Measurements from ENCODE around the gene SLC12A8.

SLC12A8 gene

DNA sequence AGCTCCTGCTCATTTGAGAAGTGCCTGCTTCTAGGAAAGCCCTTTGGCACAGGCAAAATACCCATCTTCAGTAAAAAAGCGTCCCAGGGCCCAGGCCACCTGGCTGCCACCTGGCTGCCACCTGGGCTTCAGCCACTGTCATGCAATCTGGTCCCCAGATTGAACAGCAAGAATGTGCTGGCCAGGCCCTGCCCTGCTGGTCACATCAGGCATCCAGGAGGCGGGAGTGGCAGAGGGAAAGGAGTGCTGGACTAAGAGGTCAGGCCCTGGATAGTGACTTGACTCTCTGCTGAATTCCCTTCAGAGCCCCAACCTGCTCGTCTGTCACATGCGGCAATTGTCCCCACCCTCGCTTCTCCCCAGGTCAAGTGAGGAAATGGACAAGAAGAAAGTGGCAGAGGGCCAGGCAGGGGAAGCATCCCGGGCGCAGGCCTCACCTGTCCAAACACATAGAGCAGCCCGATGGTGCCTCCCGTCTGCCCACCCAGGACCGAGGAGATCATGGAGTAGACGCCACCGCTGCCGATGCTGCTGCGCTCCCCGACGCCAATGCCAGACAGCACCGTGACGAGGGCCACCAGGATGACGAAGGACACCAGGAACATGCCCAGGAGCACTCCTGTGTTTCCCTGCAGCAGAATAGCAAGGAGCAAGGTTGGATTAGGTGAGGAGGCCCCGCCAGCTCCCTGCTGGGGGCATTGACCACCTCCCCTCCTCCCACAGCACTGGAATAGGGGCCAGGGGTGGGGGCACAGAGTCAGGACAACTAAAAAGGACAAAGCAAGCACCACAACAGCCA is 25.5 kb downstream of the SLC12A8 start:
- no peak for DNase-seq (ENCODE audit: low read depth in 1 of 2, low spot score in 1 of 2)

DNA sequence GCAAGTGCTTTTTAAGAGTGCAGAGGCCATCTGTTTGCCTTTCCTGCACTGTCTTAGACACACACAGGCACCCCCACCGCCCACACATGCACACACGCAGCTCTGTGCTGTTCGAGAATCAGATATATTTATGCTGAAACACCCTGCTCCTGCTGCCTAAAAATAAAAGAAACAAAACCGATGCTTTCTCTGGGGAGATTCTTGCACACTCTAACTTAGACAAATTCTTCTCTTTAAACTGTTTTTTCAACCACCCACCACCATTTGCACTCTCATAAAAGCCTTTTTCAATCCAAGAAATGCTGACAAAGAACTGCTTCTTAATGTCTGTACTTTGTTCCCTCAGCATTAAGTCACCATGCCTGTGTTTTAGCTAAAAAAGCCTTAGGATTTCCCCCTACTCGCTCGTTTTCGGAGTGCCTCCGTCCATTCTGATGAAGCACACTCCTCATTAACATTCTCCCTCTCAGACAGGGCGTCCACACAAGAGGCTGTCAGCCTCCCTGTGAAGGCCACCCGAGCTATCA is 26.2 kb downstream of the SLC12A8 start:
- DNase-seq (ENCODE audit: low read depth in 1 of 2, low spot score in 1 of 2): no peak

DNA sequence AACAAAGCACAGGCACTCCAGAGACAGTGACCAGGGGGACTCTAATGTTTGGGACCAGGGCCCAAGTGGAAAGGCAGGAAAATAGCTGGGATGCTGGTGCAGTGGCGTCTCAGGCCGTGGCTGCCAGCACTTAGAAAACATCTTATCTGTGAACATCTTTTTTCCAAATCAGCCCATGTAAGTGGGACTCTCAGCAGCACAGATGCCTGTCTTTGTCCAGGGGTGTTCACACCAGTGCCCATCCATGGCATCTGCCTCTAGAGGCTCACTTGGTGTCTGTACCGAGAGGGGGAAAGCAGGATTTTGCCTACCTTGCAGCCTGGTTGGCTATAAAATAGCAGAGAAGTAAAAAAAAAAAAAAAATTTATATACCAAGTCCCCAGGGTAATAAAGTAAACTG is 26.7 kb downstream of the SLC12A8 start:
- no peak for DNase-seq (ENCODE audit: low read depth in 1 of 2, low spot score in 1 of 2)

DNA sequence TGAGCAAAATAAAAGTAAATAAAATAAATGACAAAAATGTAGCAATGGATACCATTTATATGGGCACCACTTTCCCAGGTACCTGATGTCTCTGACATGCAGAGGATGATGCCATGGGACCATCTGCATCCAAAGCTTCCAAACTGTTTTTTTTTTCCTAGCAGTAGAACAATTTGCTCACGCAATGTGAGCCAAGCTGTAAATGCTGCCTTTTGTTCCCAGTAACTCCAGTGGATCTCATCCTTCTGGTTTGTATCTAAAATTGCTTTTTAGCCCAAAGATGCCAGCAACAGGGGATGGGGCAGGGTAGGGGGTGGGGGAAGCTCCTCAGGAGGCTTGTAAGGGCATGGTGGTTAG is 32.7 kb downstream of the SLC12A8 start:
- DNase-seq (ENCODE audit: low read depth in 1 of 2, low spot score in 1 of 2): no peak

DNA sequence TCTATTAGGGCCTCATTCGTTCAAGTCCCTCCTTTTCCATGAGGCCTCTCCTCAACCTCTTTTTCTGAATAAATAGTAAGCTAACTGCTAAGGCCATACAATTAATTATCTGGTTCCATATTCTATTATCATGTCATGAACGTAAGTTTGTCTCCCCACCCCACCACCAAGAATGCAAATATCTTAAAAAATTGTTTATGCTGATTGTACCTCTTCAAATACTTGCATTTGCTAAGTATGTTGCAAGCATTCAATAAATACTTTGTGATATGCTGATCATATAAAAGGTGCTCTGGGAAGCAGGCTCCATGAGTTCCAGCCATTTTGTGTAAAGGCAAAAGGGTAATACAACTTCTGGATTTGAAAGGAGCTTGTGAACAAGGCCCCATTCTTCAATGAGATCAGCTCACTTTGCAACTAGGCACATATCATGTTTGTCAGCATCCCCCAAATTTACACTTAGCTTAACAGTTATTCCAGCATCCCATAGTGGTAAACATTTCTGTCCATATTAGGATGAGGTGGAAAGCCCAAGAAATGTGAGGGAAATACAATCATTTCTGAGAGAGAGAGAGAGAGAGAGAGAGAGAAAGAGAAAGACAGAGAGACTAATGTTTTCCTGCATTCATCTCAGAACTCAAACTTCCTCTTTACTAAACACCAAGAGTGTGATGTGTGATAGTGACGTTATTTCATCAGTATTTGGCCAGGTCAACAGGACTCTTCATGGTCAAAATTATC is 33.2 kb downstream of the SLC12A8 start:
- DNase-seq (ENCODE audit: low read depth in 1 of 2, low spot score in 1 of 2): no peak

DNA sequence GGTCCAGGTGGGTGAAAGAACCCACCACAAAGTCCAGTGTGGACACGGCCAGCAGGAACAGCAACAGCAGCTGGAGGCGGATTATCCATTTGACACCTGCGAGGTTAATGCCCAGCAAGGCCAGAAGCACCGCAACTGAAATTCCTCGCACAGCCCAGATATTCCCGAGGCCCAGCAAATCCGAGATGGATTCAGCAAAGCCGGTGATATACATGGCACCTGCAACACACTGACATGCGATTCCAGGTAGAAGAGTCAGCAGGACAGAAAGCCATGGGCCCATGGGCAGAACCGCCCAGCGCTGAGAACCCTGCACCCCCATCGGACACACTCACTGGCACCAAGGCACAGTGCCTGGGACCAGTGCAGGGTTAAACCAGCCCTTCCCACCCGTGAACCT is 34.8 kb downstream of the SLC12A8 start:
- no peak for DNase-seq (ENCODE audit: low read depth in 1 of 2, low spot score in 1 of 2)

DNA sequence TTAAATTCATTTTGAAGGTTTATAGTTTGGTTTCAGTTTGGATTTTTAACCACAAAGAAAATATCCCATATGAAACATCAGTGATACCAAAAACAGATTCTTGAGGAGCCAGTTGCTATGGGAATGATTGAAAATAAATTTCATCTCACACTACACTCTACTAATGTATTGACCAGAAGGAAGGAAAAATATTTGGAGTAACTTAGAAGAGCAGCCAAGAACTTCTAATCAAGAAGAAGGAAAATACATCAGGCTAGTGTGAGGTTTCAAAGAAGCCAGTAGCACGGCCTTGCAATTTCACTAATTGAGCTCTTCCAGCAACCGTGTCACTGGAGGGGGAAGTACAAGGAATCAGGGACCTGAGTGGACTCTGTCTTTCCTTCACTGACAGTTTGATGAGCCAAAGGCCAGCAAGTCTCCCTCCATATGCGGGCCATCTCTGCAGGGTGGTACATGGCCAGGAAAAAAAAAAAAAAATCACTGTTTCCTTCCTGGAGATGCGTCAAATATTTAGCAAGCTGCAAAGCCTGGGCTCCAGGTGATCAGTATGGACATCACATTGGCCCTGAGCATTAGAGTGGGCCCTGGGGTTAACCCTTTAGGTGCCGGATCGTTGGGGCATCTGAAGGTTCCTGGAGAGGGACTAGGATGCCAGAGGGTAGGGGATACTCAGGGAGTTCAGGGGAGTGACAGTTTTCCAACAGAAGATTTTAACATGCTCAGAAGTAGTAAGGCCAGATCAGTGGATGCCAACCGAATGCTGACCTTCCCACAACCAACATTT is 37.1 kb downstream of the SLC12A8 start:
- DNase-seq (ENCODE audit: low read depth in 1 of 2, low spot score in 1 of 2): no peak

DNA sequence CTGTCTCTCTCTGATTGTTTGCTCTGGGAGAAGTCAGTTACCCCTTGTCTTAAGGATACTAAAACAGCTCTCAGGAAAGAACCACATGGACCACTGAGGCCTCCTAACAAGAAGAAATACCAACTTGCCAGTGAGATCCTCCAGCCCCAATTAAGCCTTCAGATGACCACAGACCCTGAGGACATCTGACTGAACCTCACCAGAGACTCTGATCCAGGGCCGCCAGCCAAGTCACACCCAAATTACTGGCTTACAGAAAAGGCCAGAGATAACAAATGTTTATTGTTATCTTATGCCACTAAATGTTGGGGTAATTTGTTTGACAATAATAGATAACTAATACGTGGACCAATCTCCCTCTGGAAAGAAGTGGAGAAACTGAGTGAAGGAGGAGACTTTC is 40.2 kb downstream of the SLC12A8 start:
- DNase-seq (ENCODE audit: low read depth in 1 of 2, low spot score in 1 of 2): no peak

DNA sequence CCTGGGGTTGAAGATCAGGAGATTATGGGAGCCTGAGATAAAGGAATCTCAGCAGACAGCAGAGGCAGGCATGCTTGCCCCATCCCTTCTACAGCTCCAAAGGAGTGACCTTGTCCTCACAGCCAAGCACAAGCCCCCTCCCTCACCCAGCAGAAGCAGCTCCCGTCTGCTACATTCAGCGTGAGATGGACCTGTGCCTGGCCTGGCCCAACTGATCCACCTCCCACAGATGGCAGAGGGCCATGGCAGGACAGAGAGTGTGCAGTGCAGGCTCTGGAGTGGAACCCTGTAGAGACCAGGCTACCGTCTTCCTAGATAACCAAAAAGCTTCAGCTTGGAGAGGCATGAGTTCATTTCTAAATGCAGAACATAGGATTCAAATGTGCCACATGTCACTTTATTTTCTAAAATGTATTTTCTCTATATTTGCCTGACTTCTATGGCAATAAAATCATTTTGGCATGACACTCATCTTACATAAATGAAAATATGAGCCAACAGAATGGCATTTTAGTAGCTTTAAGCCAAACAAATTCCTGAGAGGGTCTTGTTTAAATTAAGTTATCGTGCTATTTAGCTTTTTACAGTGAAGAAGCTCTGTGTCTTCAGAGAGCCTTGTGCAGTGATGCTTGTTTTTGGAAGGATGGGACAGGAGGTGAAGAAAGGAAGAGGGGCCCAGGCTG is 43.7 kb downstream of the SLC12A8 start:
- no peak for DNase-seq (ENCODE audit: low read depth in 1 of 2, low spot score in 1 of 2)

DNA sequence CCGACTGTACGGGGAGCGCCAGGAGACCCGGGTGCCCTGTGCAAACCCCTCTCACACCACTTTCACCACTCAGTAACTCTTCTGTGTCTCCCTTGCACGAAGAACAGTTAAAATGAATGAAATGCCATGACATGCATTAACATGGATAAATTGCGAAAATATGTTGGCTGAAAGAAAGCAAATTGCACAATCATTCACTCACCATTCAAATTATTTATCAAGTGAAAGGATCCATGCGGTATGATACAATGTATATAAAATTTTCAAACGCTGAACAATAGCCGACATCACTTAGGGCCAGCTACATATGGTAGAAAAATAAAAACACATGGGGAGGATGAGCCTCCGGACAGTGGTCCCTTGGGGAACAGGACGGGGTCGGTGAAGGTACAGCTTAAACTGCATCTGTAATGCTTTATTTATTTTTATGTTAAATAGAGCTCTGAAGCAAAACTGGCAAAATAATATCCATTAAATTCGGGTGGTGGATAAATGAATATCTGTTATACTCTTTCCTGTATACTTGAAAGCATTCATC is 45.9 kb downstream of the SLC12A8 start:
- DNase-seq (ENCODE audit: low read depth in 1 of 2, low spot score in 1 of 2): no peak

DNA sequence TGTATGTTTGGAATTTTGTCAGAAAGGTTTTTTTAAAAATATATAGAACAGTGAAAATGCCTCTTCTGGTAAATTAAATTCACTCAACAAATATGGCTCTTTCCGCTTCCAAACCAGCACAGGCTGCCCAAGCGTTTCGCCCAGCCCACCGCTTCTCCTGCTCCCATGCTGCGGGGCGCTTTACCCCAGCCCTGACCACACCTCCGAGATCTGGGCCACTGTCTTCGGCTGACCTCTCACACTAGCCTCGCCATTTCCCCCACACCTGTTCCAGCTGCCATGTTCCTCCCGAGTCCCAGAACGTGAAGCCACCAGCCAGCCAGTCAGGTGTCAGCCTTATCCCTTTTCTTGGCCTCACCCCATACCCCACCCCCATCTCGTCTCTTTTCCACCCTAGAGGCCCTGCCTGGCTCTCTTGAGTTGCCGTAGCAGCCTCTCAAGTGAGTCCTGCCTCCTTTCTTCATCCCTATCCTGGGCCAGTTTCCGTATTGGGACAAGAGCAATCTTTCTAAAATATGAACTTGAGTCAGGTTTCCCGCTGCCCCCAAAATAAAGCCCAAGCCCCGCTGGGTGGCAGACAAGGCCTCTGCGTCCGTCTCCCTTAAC is 46.5 kb downstream of the SLC12A8 start:
- no peak for DNase-seq (ENCODE audit: low read depth in 1 of 2, low spot score in 1 of 2)

DNA sequence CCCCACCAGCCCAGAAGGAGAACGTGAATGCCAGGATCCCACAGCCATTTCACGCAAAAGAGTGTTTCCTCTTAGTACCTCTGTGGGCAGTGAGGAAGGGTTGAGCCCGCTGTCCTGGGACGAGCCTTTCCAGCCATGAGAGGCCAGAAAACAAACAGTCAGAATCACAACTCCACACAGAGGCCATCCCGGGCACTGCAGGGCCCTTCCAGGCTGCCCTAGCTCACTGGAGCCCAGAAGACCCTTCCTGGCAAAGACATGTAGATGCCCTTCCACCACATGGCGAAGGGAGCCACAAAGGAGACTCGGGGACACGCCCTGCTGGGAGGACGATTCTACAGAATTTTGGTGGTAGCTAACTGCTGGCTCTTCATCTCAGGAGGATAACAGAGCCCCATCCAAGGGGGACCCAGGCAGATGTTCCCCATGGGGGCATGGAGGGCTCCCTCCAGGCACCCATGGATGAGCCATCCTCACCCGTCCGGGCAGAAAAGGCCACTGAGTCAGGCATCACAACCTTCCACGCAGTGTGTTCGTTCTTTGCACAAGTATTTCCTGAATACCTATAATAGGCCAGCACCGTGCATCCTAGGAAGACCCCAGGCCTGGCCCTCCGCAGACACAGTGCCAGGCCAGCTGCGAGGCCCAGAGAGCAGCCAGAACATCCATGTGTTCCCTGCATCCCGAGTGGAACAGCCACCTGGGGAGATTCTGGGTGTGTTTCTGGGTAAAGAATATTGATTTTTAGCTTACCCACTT is 47.2 kb downstream of the SLC12A8 start:
- DNase-seq (ENCODE audit: low read depth in 1 of 2, low spot score in 1 of 2): no peak

DNA sequence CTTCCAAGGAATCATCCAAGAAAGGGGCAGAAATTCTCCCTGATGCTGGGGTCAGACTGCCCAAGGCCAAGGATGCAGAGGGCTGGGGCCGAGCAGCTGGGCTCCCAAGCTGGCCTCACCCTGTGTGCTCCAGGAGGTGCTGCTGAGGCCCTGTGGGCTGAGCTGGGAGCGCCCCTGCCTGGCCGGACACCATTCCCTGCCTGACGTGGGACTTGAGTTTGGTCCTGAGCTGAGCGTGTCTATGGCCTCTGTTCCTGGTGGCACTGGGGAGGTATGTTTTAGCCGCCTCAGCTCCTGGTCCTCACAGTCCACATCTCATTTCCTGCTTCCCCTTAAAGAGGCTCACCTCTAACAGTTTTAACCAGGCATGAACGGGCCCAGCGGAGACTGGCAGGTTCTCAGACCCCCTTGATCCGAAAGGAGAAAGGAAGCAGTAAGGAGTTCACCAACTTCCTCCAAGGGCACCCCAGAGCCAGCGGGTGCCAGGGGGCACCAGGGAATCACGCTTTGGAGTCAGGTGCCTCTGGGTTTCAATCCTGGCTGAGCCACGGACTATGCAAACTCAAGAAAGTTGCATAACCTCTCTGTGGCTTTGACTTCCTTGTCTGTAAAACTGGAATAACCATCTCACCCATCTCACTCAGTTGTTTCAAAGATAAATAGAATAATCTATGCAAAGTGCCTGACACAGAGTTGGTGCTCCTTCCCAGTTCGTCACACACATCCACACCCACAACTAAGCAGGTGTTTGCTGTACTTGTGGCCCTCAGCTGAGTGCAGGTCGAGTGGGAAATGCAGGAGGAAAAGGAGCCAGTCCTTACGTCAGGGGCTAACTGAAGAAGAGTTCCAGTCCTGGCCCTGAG is 48.6 kb downstream of the SLC12A8 start:
- DNase-seq (ENCODE audit: low read depth in 1 of 2, low spot score in 1 of 2): no peak

DNA sequence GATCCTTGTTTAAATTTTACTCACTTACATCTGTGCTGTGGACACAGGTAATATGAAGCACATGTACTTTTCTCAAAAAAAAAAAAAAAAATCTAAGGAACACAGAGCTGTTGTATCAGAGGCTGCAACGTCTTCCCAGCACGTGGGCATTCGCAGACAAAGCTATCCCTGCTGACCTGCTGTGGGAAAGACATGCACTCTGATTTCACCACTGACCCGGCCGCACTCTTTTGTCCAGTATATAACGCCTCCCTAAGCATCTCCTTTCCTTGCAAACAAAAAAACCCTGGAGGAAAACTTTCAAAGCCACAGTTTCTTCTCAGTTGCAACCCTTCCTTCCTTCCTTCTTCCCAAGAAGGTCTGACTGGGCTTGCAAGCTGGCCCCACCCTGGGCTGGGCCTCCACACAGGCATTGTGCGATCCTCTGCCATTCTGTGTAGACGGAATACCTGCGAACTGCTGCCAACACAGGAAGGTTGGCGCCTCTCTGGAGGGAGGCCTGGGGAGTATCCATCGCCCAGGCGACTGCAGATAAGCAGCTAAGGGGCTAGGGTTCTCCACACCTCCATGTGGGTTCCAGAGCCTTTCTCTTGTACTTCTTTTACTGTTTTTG is 50.8 kb downstream of the SLC12A8 start:
- DNase-seq (ENCODE audit: low read depth in 1 of 2, low spot score in 1 of 2): no peak

DNA sequence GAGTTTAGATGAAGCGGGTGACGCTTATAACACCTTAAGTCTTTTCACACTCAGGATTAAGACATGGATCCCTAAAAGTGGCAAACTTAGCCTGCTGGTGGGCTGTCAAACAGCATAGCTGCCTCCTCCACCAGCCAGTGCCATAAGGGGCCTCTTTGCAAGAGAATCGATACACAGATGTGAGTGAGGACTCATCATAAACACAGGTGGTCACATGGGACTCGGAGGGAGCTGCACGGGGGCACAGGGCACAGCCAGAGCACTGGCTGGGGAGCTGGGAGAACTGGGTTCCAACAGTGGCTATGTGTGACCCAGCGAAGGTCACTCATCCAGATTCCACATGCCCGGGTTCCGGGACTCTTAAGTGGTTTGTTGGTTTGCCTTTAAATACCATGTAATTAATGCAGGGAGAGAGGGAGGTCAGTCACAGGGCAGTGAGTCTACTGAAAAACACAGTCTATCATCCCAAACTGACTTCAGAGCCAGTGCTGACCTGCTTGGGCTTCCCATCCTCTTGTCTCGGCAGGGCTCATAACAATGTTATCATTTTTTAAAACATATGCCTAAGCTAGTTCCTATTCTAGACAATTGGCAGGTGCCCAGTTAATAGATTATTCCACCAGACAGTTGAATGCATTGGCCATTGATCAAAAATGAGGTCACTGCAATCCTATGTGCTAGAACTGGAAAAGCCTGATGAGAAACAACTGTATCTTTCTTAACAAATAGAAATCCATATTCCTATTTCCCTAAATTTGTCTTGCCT is 51.8 kb downstream of the SLC12A8 start:
- DNase-seq (ENCODE audit: low read depth in 1 of 2, low spot score in 1 of 2): no peak

DNA sequence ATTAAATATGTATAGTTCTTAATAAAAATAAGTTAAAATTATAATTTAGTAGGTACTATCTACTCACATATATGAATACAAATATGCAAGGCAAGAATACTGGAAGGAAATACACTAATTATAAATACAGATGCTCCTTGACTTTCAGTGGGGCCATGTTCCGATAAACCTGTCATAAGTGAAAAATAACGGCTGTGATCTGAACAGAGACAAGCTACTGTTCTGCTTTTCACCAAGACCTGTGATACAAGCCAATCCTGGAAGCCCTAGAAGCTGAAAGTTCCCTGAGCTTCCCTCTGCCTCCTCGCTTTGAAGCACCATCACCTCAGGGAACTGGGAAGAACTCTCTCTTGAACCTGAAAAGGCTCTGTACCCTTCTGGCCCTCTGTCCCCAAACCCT is 55.4 kb downstream of the SLC12A8 start:
- no peak for DNase-seq (ENCODE audit: low read depth in 1 of 2, low spot score in 1 of 2)

DNA sequence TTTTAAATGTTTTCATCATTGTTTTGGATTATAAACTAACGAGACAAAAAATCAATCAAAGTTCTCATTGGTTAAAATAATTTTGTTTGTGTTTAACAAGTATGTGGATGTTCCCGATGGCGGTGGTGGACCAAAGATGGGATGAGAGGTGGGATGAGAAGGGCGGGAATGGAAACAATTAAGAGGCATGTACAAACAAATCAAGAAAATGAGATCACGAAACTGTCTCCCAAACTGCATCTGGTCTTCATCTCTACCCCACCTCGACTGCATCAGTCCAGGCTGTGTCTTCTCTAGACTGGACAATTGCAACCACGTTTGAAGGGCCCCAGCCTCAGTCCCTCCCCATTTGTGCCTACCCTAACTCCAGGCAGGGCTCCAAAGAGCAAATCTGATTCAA is 56.1 kb downstream of the SLC12A8 start:
- no peak for DNase-seq (ENCODE audit: low read depth in 1 of 2, low spot score in 1 of 2)

DNA sequence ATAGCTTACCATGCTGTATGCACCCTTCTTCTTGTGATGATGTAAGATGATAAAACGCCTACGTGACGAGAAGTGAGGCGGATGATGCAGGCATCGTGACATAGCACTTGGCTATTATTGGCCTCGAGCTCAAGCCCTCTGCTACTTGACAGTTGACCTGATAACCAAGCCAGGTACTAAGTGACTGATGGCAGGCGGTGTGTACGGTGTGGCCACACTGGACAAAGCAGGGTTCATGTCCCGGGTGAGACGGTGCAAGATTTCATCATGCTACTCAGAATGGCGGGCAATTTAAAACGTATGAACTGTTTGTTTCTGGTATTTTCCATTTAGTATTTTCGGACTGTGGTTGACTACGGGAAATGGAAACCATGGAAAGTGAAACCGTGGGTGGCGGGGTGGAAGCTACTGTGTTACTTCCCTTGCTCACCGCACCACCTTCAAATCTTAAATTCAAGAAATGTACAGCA is 57.7 kb downstream of the SLC12A8 start:
- no peak for DNase-seq (ENCODE audit: low read depth in 1 of 2, low spot score in 1 of 2)

Data from activated T-helper 1 cell treated with anti-CD3 and anti-CD28 coated beads, Interleukin-2, amount 50 U/mL, for 16 hours (primary cell).